ENCODE measurements around the gene PARL.

GRCh38 chr3:183875411-183875810 lies 9.3 kb downstream of the PARL start:
- TF ChIP-seq POLR2AphosphoS5 (IDR thresholded peaks at IDR 0.05; ENCODE audit: low read depth, low read length): no peak
- no peak for TF ChIP-seq REST (IDR thresholded peaks at IDR 0.05; ENCODE audit: insufficient read depth in 1 of 2, low read depth in 2 of 2, low read length in 2 of 2)
- TF ChIP-seq TAF1 (IDR thresholded peaks at IDR 0.05; ENCODE audit: borderline replicate concordance, insufficient read depth, low read length): no peak
